Heart left ventricle (tissue), 16 donors: ENCODE data around the gene CRADD. TPM values are rescaled to one million over a fixed set of nuclear protein-coding genes. Genes with fewer than 3 reads are reported as not detected.
A peak's percentile ranks its signal among the peaks of the same experiment; 100 is the strongest.

ENCODE experiments used
- ATAC-seq, 4 donors: fragments of 200-7000 bp; cut with Tn5 transposase; one replicate each; pipeline ENCODE4 v1.9.1; 2020 to 2022; ENCODE audit warnings: moderate library complexity in 4 of 4, mild to moderate bottlenecking in 3 of 4, moderate number of reproducible peaks in 1 of 4
- DNase-seq, 5 donors: peaks; one replicate each; pipeline ENCODE4 v3.0.0-alpha.2; 2020
- H3K27ac ChIP-seq, 12 donors: fragments of 200-600 bp; sonication (generic) in 4 of 12; one replicate each; pipeline versions ENCODE4 v1.5.0 to v1.8.0; 2016 to 2022; ENCODE audit warnings: mild to moderate bottlenecking in 2 of 12
- H3K27me3 ChIP-seq, 9 donors: fragments of 200-600 bp; sonication (generic) in 2 of 9; one replicate each; pipeline versions ENCODE4 v1.5.1 to v1.8.0; 2016 to 2022; ENCODE audit warnings: mild to moderate bottlenecking in 3 of 9
- H3K36me3 ChIP-seq, 9 donors: fragments of 200-600 bp; sonication (generic) in 2 of 9; one replicate each; pipeline versions ENCODE4 v1.5.0 to v1.8.0; 2018 to 2022; ENCODE audit warnings: mild to moderate bottlenecking in 2 of 9
- H3K4me1 ChIP-seq, 12 donors: fragments of 200-600 bp; sonication (generic) in 4 of 12; one replicate each; pipeline versions ENCODE4 v1.5.0 to v1.8.0; 2016 to 2022; ENCODE audit warnings: mild to moderate bottlenecking in 3 of 12
- H3K4me3 ChIP-seq, 12 donors: fragments of 200-600 bp; sonication (generic) in 4 of 12; one replicate each; pipeline versions ENCODE4 v1.5.0 to v1.8.0; 2017 to 2022; ENCODE audit warnings: mild to moderate bottlenecking in 9 of 12, moderate library complexity in 4 of 12
- H3K9me3 ChIP-seq, 12 donors: fragments of 200-600 bp; sonication (generic) in 4 of 12; one replicate each; pipeline versions ENCODE4 v1.5.0 to v1.8.0; 2016 to 2022; ENCODE audit warnings: mild to moderate bottlenecking in 1 of 12
- CTCF ChIP-seq, 12 donors: fragments of 200-600 bp; sonication (generic) in 4 of 12; IDR thresholded peaks; one replicate each; pipeline versions ENCODE4 v1.5.0 to v1.8.0; 2018 to 2022; ENCODE audit warnings: antibody characterized with exemption in 12 of 12, mild to moderate bottlenecking in 5 of 12
- POLR2A ChIP-seq, 2 donors: fragments of 450-650 bp; IDR thresholded peaks; one replicate each; pipeline ENCODE4 v1.6.1; 2017; ENCODE audit warnings: antibody characterized with exemption in 2 of 2, mild to moderate bottlenecking in 2 of 2, moderate library complexity in 2 of 2
- WGBS, 4 donors: extraction: QIAGEN DNeasy Blood & Tissue Kit in 2 of 4; methylation state at CpG; one replicate each; pipeline versions ENCODE4 v1.1.5 to v1.1.7; 2013 to 2018; 5-methylcytosine and 5-hydroxymethylcytosine counted together
- intact Hi-C, 10 donors: fragments of 100-400 bp; cut with DNase I; formaldehyde crosslinking; loops; one replicate each; pipeline versions ENCODE4 v1.11.1 to v1.14.2; 2022
- polyA plus RNA-seq, 2 donors: library from polyadenylated mRNA; stranded (reverse); fragments of 200-250 nt; gene quantifications; one replicate each; pipeline ENCODE4 v1.2.3, GENCODE V29; 2013
- total RNA-seq, 9 donors: library from RNA; depleted of rRNA in 2 of 9; stranded (reverse); fragments of >200 nt in 2 of 9; fragmentation: NEBNext Ultra II Directional in 3 of 9; extraction: Animal tissue kit (Norgen Biotek cat#: 25700) in 3 of 9; gene quantifications; one replicate each; pipeline versions ENCODE4 v1.1.0 to v1.2.4, GENCODE V29; 2016 to 2023
- donor health status: ischemic (EF 13 %, LVEDD 7.1; RV severe dilation, severe dysfunction).
- donor health status: healthy with polysubstance abuse.
- donor health status: DM: no; HTN: yes; CAD: no.
- donor health status: DM: no; HTN: no; CAD: no.
- donor health status: ischemic (EF 25% LVEDD 6.9; RV normal size, moderate dysfunction).
- donor health status: ischemic (EF 25% LVEDD 5.7; RV mildly dilated, moderate dysfunction).
- donor health status: healthy.
- donor health status: DM: yes; HTN: yes; CAD: no.
- donor health status: ischemic (EF 35%, LVEDD 5.7; RV mildly dilated, moderate dysfunction).
- donor health status: nonischemic (EF 11% LVEDD 7.7; RV severe dilation, severe dysfunction).
- donor health status: DM: yes; HTN: yes; CAD: no.
- donor health status: PGD.
- donor health status: ischemic (EF 29% LVEDD 5.4; RV normal size, mild dysfunction).
- donor health status: nonischemic (EF 23%, LVEDD 6.1; RV moderate dilation, normal function).

The CRADD gene
- total and polyA plus RNA-seq, 11 donors = 11.0 to 100 (median 44.5) TPM

DNA sequence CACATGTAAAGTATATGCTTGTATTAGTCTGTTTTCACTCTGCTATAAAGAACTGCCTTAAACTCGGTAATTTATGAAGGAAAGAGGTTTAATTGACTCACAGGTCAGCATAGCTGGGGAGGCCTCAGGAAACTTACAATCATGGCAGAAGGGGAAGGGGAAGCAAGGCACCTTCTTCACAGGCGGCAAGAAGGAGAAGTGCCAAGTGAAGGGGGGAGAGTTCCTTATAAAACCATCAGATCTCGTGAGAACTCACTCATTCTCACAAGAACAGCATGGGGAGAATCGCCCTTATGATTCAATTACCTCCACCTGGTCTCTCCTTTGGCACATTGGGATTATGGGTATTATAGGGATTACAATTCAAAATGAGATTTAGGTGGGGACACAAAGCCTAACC, 241.7 kb downstream of the CRADD start:
- Histone ChIP-seq H3K4me1 (peaks cover 0 to 9% (median 0%) of the 10 kb centered on the region in 12 donors), H3K9me3 (no peaks in the 10 kb centered on the region), H3K4me3 (no peak overlapping the region), H3K27ac (peak overlapping the region in 4 of 12 donors; percentile 21 to 45 (median 34)), H3K27me3 (no peaks in the 10 kb centered on the region), H3K36me3 (no peaks in the 10 kb centered on the region)
- no peak for DNase-seq
- intact Hi-C loops = loop anchor here in 3 of 10 donors (10.0 kb wide), 2 partner anchors 46 to 56 kb away; no protein-coding TSS in a partner anchor
- no peak for ATAC-seq
- TF ChIP-seq CTCF (IDR thresholded peaks at IDR 0.05) (no peak), POLR2A (IDR thresholded peaks at IDR 0.05) (no peak)
- 87 to 96% (median 93%) methylated on average over 4 of the region's 4 CpGs for WGBS, 4 donors

- DNase-seq (no peak), ATAC-seq (no peak)
- Histone ChIP-seq H3K36me3 (no peaks in the 10 kb centered on the region), H3K4me3 (no peak overlapping the region), H3K4me1 (peaks cover 0 to 9% (median 0%) of the 10 kb centered on the region in 12 donors), H3K27me3 (no peaks in the 10 kb centered on the region), H3K27ac (no peak overlapping the region), H3K9me3 (peaks cover 0 to 20% (median 8%) of the 10 kb centered on the region in 12 donors)
- TF ChIP-seq POLR2A (IDR thresholded peaks at IDR 0.05) (no peak), CTCF (IDR thresholded peaks at IDR 0.05) (no peak)
- WGBS, 4 donors = 86 to 92% (median 88%) methylated on average over 3 of the region's 3 CpGs
- intact Hi-C loops = no loop called here
Observed at GRCh38 chr12:93921521-93921920, 244.3 kb downstream of the CRADD start.

- ATAC-seq = no peak
- intact Hi-C loops = no loop called here
- no peak for TF ChIP-seq CTCF (IDR thresholded peaks at IDR 0.05)
- no peak for TF ChIP-seq POLR2A (IDR thresholded peaks at IDR 0.05)
Observed at GRCh38 chr12:93922583-93923006, 245.4 kb downstream of the CRADD start.

DNA sequence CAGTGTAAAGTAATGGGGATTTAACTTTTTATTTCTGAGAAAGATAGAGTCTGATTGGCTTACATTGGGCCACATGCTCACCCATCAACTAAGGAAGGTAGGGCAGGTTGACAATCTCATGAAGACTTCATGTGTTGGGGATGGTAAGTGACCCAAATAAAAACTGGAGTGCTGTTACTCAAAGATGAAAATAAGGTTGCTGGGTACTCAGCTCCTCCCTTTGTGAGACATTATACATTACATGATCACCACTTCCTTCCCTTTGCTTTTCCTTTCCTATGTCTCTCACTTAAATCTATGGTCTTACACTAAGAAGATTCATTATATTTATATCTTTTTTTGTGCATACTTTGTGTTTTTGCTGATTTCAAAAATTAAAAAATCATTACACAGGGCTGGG, 247.2 kb downstream of the CRADD start:
- Histone ChIP-seq H3K36me3 (no peaks in the 10 kb centered on the region), H3K4me1 (peaks cover 0 to 5% (median 0%) of the 10 kb centered on the region in 12 donors), H3K4me3 (no peak overlapping the region), H3K9me3 (peaks cover 0 to 21% (median 8%) of the 10 kb centered on the region in 12 donors), H3K27me3 (no peaks in the 10 kb centered on the region), H3K27ac (no peak overlapping the region)
- ATAC-seq (no peak), DNase-seq (no peak)
- TF ChIP-seq POLR2A (IDR thresholded peaks at IDR 0.05) (no peak), CTCF (IDR thresholded peaks at IDR 0.05) (no peak)
- intact Hi-C loops = no loop called here

More at GRCh38 chr12:93922583-93923006, 245.4 kb downstream of the CRADD start:
- no peak overlapping the region for H3K27ac ChIP-seq
- peaks cover 0 to 9% (median 0%) of the 10 kb centered on the region in 12 donors for H3K4me1 ChIP-seq
- H3K27me3 ChIP-seq = no peaks in the 10 kb centered on the region
- H3K9me3 ChIP-seq = peaks cover 0 to 21% (median 8%) of the 10 kb centered on the region in 12 donors
- WGBS, 4 donors = 66 to 86% (median 73%) methylated on average over 5 of the region's 5 CpGs
- H3K36me3 ChIP-seq = no peaks in the 10 kb centered on the region
- H3K4me3 ChIP-seq = no peak overlapping the region
- DNase-seq = no peak
